DMS79 (cell line): ENCODE measurements around the gene RIT1.

Experiments
- DNase-seq: peaks from one replicate; lab custom pipeline; 2025; lab: John Stamatoyannopoulos, UW

Gene RIT1, protein sequence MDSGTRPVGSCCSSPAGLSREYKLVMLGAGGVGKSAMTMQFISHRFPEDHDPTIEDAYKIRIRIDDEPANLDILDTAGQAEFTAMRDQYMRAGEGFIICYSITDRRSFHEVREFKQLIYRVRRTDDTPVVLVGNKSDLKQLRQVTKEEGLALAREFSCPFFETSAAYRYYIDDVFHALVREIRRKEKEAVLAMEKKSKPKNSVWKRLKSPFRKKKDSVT

DNA sequence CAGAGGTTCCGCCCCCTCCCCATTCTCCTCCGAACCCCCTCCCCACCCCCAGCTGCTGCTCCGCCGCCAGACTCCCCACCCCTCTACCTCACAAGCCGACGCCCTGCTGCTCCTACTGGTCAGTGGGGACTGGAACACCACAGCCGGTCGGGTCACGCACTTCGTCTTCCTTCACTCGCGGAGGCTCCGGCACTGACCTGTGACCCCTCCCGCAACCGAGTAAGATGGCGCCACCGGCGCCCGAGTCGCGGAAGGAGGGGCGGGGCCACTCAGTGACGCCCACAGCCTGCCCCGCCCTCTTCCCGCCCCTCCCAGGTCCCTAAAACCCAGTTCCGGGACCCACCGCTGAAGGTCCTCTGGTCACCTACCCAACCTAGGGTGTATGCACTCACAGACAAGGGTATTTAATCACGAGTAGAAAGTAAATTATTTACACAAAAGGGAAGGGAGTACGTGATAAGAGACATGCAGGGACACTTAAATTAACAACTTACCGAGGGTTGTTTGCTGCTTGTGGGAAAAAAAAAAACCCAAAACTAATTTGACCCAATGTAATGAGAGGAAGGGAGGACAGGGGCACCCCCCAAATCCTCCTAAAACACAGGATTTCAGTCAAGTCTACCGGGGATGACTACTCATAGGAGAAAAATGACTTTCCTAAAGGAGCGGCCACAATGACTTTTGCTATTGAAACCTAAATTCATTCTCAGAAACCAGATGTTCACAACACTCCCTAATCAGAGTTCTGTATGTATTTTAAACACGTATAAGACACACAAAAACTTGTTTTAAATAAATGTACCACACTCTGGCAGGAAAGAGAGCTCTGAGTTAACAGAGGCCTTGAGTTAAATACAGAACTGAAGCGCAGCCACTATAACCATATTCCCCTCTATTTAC is at the start of gene RIT1:
Gene RIT1 (minus strand): TSS at position 194 of the 900 bp plus-strand sequence. CDS start 588 bp downstream, outside the sequence.
- peak; percentile 50 for DNase-seq

DNA sequence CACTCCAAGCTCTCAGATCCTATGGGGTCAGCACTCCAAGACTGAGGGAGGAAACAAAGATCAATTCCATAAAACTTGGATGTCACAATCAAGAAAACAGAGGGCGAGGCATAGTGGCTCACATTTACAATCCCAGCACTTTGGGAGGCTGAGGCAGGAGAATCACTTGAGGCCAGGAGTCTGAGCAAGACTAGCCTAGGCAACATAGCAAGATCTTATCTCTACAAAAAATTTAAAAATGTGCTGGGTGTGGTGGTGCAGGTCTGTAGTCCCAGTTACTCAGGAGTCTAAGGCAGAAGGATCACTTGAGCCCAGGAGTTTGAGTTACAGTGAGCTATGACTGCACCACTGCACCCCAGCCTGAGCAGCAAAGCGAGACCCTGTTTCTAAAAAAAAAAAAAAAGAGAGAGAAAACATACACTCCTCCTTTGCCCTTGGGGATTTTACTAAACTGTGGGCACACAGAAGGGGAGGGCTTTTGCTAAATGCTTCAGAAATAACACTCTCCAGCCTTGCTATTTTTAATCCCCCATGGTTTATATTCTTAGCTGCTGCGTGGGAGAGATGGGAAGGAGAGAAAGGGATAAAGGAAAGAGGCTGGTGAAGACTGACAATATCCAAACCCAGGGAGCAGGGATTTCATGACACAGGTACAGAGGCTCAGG is 49.1 kb upstream of the RIT1 start:
- DNase-seq, result no peak

DNA sequence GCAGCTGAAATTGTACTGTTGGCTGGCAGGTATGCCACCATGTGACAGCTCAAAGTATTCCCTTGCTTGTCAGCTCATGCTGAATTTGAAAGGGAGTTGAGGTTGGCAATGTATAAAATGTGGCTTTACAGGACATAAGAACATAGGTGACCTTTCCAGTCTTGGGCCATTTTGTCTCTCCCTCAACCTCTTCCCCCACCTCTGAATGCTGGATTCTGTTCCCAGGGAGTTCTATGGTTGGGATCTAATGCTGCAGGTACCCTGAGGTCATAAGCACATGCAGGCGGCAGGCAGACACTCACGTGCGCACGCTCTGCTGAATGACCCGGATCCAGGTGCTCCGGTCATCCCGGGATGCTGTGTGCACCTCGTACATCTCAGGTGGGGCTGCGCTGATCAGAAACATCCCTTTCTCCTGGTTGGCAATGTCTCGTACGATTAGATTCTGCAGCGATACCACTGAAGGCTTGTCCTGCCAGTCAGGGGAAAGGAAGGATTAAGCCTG is 46.3 kb upstream of the RIT1 start:
- DNase-seq, result no peak

DNA sequence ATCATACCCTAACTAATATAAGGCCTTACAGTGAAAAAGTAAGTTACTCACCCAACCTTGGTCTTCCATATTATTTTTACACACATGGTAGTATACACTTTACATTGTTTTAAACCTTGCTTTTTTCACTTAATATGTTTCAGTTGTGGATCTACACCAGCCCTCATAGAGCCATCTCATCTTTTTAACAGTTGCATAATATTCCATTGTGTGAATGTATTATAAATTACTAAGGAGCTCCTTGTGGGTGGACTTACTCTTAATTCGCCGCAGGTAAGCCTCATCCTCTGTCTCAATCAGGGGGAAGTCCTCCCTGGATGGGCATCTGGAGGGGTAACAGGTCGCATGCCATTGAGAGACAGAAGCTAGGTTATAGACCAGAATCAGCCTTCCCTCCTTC is 43.5 kb upstream of the RIT1 start:
- no peak for DNase-seq

DNA sequence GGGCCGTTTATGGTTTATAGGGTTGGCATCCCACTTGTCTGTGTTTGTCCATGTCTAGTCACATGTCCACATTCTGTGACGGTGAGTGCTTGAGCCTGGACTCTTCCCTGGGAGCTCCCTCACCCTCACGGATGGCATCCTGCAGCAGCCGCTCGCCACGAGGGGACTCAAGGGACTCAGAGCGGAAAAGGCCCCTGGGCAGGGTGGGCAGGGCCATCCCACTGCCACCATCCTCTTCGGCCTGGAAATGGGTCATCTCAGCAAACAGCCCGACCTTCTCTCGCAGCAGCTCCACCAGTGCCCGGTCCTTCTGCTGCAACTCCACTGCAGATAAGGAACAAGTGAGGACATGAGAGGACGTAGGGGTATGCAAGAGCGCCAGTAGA is 41.3 kb upstream of the RIT1 start:
- no peak for DNase-seq

DNA sequence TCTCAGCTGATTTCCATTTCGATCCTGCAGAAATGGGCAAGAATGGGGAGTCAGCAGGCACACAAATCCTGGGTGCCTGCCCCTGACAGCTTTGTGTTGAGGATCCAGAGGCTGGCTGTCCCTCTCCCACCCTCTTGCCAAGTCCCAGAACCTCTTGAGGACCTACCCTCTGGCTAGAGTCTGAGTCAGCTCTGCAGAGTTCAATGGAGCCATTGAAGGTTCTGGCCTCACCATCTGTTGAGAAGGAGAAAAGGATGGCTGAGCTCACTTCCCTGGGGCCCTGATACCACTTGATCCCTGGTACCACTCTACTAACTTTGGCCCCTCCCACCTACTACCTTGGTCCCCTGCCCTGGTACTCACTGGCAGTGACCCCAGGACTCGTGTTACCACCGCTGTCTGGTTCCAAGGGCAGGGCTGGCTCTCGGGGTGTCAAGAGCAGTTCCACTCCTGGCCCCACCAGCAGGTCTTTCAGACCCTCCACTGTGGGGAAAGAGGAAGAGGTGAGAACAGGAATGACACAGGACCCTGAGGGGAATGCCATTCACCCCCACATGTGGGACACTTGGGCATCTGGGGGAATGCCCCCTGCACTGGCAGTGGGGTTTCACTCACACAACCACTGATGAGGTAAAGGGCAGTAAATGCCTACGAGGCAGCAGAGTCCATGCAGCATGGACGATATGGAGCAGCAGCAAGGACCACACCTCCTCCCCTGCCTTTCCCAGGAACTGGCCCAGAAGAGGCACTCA is 40.8 kb upstream of the RIT1 start:
- no peak for DNase-seq

DNA sequence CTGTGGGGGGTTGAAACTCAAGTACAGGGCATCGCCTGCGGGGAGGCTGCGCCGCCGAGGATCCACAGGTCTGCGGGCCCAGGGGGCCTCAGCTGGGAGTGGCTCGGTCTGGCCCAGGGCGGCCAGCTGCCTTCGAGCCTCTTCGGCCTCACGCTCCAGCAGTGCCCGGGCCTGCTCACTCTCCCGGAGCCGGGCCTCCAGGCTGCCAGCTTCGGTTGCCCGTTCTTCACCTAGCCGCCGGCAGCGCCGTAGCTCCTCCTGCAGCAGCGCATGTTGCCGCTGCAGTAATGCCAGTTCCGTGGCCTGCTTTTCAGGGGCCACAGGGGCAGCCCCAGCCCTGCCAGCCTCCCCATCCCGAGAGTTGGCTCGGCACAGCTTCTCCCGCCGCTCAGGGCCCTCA is 39.7 kb upstream of the RIT1 start:
- no peak for DNase-seq

DNA sequence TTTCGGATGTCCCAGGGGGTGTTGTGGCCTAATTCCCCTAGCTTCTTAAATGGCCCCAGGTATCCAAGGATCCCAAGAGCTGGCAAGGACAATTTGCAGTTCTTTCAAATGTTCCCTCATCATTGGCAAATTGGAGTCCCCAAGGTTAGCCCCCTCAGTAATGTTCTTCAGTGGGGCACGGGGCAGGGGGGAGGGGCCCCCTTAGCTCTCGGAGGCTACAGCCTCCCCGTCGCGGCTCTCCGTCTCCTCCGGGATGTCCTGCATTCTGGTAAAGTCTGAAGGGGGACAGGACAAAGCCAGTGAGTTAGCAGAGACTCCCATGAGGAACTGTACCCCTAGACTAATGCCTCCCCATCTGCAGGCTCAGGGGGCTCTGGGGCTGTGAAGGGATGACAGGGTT is 36.6 kb upstream of the RIT1 start:
- no peak for DNase-seq

DNA sequence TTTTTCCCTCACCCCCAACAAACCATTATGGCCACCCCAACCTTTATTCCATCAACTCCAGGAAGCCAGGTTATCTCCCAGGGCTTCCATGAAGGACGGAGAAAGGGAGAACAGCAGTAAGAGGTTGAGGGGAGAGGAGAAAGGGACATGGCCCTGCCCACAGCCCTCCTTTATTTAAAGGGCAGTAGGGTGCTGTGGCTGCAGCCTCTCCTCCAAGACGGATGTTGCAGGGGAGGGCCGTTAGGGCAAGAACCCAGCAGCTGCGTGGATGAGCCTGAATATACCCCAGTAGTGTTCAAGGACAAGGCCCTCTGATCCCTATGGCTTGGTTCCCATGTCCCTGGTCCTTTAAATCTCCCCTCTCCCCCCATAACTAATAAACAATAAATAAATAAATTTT is 36.1 kb upstream of the RIT1 start:
- no peak for DNase-seq

DNA sequence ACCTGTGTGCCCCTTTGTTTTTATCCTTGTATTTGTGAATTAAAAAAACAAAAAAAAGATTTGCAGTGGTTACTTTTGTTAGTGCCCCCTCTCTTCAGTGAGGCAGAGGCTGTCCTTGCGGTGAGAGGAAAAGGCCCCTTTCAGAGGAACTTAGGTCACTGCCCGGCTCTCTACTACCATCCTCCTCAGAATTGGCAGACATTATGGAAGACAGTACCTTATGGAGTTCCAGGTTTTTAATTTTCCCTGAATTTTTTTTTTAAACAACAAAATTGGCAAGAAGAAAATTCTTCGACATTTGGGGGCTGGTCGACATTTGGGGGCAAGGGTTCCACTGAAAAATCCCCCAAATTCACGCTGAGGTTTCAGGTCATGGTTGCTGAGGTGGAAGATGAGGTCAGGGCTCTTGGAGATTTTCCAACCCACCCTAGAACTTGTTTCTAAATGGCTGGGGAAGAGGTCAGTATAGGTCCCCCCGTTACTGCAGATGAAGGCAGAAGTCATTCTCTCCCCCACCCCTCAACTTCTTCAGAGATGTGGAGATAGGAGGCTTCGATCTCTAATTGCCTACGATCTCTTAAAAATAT is 35.6 kb upstream of the RIT1 start:
- no peak for DNase-seq

DNA sequence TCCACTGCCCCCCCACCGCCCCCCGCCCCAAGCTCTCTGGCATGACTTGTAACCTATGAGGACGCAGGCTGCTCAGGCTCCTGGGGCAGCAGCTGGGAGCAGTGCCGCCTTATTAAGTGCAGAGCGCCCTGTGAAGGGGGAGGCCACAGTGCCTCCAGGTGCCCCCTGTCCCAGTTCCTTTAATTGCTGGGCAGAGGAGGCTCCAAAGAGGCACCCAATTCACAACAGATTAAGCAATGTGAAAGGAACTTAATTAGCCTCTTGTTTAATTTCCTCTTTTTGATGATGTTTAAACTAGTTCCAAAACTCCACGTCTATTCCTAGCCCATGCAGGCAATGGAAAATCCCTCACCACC is 33.3 kb upstream of the RIT1 start:
- DNase-seq, result no peak

DNA sequence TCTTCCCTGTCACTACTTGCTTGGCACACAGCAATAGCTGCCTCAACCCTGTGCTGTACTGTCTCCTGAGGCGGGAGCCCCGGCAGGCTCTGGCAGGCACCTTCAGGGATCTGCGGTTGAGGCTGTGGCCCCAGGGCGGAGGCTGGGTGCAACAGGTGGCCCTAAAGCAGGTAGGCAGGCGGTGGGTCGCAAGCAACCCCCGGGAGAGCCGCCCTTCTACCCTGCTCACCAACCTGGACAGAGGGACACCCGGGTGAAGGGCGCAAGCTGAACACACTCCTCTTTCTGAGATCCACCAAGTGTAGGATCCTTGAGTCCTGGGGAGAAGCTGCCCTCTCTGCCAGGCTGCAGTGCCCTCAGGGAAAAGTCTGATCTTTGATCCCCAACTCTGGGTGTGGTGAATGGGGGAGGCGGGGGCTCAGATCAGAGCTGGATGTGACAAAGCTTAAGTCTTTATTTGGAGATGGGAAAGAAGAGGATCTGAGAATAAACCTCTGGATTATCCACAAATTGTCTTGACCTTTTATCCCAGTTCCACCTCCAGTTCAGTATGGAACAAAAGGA is 31.5 kb upstream of the RIT1 start:
- no peak for DNase-seq

DNA sequence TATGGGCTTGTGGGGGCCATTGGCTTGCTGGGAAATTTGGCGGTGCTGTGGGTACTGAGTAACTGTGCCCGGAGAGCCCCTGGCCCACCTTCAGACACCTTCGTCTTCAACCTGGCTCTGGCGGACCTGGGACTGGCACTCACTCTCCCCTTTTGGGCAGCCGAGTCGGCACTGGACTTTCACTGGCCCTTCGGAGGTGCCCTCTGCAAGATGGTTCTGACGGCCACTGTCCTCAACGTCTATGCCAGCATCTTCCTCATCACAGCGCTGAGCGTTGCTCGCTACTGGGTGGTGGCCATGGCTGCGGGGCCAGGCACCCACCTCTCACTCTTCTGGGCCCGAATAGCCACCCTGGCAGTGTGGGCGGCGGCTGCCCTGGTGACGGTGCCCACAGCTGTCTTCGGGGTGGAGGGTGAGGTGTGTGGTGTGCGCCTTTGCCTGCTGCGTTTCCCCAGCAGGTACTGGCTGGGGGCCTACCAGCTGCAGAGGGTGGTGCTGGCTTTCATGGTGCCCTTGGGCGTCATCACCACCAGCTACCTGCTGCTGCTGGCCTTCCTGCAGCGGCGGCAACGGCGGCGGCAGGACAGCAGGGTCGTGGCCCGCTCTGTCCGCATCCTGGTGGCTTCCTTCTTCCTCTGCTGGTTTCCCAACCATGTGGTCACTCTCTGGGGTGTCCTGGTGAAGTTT is 30.8 kb upstream of the RIT1 start:
- no peak for DNase-seq

DNA sequence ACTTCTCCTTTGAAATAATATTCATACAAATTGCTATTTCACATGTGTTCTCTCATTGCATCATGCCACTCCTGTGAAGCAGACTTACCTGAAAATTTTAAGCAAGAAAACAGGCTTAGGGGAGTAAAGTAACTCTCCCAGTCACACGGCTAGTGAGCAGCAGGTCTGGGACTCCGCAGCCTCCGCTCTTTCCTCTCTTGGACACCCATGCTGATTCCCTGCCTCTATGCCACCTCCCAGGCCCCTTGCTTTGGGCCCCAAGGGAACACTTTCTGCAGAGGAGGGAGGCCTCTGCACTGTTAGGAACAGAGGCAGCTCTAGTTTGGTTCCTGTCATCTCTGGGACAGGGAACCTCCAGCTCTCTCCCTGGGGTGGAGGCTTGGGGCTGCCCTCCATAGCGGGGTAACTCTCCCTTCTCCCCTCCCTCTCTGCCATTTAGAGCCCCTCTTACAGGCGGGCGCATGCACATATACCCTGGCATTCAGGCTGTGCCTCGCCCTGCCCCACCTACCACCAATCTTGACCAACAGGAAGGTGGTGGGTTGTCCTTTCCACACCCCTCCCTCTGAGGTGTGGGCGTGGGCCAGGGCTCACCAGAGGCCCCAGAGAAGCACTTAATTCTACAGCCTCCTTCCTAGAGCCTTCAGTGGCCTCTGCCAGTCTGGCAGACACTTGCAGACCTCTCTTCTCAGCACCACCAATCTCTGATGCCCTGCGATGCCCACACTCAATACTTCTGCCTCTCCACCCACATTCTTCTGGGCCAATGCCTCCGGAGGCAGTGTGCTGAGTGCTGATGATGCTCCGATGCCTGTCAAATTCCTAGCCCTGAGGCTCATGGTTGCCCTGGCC is 30.1 kb upstream of the RIT1 start, which contains the start of gene RXFP4:
Gene RXFP4 (plus strand): TSS at position 646 of the 852 bp plus-strand sequence. CDS start 72 bp downstream, at position 718.
- DNase-seq, result no peak

DNA sequence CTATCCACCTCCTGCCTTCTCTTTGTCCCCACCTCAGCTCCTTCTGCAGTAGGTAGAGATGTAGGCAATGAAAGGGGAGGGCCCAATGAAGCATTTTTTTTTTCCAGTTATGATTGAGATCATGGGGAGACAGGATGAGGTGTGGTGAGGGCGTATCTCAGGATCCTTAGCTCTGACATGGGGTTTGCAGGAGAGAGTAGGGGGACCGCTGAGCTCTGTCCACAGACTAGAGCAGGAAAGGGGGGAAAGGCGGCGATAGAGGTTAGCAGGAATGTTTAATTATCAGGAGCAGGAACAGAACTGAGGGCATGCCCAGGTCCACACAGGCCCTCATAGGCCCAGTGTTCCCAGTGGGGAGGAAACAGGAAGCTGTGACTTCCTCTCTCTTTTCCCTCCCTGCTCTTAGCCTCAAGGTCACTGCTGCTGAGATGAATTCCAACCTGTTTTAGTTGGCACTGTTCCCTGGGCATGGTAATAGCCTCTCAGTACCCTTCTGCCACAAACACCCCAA is 29.4 kb upstream of the RIT1 start:
- DNase-seq, result no peak

DNA sequence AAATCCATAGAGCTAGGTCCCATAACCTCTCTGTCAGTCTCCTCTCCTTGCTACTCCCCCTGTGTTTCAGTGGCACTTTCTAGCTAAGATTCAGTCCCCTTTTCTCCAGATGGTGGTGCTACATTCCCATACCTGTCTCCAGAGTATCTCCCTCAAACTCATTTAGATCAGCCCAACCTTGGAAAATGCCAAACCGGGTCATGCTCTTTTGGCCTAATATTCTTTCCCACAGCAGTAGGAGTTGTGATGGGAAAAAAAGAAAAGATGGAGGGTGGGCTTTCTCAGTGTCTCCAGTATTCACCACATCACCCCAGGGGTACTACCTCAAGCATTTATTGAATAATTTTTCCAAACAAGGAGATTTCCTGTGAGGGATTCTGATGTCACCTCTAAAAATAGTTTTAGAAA is 27.1 kb upstream of the RIT1 start:
- peak; percentile 23 for DNase-seq

DNA sequence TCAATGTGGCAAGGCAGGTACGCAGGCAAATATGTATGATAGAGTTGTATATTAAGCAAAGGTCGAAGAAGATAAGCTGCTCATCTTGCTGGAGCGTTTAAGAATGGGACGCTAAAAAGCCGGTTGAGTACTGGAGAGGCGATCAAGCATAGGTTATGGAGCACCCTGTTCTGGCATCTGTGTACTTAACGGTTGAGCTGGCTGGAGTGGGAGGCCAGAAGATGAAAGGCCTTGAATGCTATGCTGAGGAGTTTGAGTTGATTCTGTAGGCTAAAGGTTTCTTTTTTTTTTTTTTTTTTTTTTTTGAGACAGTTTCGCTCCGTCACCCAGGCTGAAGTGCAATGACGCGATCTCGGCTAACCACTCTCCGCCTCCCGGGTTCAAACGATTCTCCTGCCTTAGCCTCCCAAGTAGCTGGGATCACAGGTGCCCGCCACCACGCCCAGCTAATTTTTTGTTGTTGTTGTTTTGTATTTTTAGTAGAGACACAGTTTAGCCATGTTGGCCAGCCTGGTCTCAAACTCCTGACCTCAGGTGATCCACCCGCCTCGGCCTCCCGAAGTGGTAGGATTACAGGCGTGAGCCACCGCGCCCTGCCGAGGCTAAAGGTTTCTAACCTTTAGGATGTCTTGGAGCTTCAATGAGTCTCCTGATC is 23.9 kb upstream of the RIT1 start:
- peak; percentile 78 for DNase-seq

DNA sequence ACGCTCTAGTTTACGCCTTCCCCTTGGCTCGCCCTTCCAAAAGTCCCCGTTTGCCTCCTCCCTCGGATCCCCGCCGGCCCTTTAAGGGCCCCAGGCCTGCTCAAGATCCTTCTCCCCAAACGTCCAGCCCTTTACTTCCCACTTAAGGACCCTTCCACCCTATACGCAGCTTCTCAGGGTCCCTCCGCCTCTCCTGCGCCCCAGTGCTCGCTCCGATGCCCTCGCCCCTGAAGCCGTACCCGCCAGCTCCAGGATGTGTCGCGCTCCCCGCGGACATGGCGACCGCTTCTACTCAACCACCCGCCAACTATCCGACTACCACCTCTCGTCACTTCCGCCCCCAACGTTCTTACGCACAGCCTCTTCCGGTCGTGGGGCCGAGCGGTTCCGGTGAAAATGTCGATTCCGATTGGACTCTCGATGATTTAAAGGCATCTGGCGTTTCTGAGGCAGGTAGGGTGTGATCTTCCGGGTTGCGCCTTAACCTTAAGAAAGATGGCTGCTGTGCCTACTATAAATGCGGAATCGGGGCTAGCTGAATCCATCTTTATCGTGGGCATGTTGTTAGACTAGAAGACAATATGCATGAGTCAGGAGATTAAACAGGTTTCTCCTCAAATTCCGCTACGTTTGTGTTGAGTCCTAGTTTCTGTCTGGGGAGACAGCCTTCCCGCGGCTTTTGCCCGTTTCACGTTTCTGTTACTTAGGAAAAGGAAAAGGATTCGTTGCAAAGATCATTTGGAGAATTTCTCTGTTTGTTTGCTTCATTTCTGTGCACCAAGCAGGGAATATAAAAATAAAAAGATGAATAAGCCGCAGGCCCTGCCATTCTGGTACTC is 23.2 kb upstream of the RIT1 start, which contains the start of gene KHDC4:
Gene KHDC4 (minus strand): TSS at position 317 of the 839 bp plus-strand sequence. CDS start 40 bp downstream, at position 277.
- peak; percentile 99 for DNase-seq
